ENCODE measurements around the gene IL12B.

IL12B gene

DNA sequence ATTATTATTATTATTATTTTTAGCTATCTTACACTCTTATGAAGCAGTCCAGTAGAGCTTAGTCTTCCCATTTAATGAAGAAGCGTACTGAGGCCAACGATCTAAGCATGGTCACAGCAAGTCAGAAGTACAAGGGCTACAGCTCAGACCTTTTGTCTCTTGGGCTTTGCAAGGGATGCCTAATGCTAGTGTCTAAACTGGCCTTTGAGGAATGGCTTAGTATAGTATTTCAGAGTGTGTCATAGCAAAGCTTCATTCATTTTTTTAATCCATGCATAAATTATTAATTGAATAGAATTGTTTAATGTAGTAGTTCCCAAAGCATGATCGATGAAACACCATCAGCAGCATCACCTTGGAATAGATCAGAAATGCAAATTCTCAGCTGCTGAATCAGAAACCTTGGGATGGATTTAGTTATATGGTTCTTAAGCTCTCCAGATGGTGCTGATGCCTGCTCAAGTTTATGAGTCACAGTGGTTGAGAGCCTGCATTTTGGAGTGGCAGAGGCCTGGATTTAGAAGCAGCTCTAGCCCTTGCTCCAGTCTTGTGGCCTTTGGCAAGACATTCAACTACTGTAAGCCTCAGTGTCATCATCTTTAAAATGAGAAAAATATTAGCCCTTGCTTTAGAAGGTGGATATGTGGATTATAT, 6.1 kb downstream of the IL12B start:
- TF ChIP-seq, protein P1, sequence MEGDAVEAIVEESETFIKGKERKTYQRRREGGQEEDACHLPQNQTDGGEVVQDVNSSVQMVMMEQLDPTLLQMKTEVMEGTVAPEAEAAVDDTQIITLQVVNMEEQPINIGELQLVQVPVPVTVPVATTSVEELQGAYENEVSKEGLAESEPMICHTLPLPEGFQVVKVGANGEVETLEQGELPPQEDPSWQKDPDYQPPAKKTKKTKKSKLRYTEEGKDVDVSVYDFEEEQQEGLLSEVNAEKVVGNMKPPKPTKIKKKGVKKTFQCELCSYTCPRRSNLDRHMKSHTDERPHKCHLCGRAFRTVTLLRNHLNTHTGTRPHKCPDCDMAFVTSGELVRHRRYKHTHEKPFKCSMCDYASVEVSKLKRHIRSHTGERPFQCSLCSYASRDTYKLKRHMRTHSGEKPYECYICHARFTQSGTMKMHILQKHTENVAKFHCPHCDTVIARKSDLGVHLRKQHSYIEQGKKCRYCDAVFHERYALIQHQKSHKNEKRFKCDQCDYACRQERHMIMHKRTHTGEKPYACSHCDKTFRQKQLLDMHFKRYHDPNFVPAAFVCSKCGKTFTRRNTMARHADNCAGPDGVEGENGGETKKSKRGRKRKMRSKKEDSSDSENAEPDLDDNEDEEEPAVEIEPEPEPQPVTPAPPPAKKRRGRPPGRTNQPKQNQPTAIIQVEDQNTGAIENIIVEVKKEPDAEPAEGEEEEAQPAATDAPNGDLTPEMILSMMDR (IDR thresholded peaks at IDR 0.05; ENCODE audit: insufficient read depth, low read length, poor library complexity, severe bottlenecking): no peak
- no peak for TF ChIP-seq EZH2phosphoT487 (conservative IDR thresholded peaks at IDR 0.05; ENCODE audit: low read length)
- no peaks in the 10 kb centered on the region for H3K27me3 ChIP-seq (ENCODE audit: low read length)
- H3F3A ChIP-seq (ENCODE audit: insufficient read depth): no peaks in the 10 kb centered on the region
- no peaks in the 10 kb centered on the region for H3K9me2 ChIP-seq (replicated peaks; ENCODE audit: insufficient read depth, low read length)
- no peaks in the 10 kb centered on the region for H4K20me1 ChIP-seq (ENCODE audit: low read depth, low read length)
- H3K36me3 ChIP-seq (ENCODE audit: low read length): no peaks in the 10 kb centered on the region
- H3K9ac ChIP-seq (ENCODE audit: low read length): no peak overlapping the region
- H3K4me3 ChIP-seq (ENCODE audit: insufficient read depth, low read length, poor library complexity, severe bottlenecking): no peak overlapping the region
- no peaks in the 10 kb centered on the region for H3K79me2 ChIP-seq (ENCODE audit: insufficient read depth, low read length)
- H3K27ac ChIP-seq (ENCODE audit: low read depth, low read length): no peak overlapping the region
- H3K9me3 ChIP-seq (ENCODE audit: insufficient read depth, low read length): no peaks in the 10 kb centered on the region
- H3K4me2 ChIP-seq (ENCODE audit: low read depth, low read length, poor library complexity, severe bottlenecking): no peak overlapping the region
- H2AFZ ChIP-seq (ENCODE audit: low read depth, low read length, severe bottlenecking): no peak overlapping the region

DNA sequence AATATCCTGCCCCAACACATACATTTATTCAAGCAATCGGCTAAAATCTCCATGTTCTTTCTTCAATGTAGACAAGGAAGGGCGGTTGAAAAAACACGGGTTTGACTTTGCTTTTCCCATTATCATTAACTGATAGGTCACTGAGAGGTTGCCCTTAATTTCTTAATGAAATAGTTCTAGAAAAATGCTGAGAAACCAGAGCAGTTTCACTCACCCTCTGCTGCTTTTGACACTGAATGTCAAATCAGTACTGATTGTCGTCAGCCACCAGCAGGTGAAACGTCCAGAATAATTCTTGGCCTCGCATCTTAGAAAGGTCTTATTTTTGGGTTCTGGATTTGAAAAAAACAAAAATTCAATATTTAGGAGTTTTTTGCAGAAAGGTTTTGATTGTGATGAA, 8.1 kb downstream of the IL12B start:
- H4K20me1 ChIP-seq (ENCODE audit: low read depth, low read length): no peaks in the 10 kb centered on the region
- H3K9ac ChIP-seq (ENCODE audit: low read length): no peak overlapping the region
- no peak overlapping the region for H2AFZ ChIP-seq (ENCODE audit: low read depth, low read length, severe bottlenecking)
- H3K27me3 ChIP-seq (ENCODE audit: low read length): no peaks in the 10 kb centered on the region
- no peak overlapping the region for H3K27ac ChIP-seq (ENCODE audit: low read depth, low read length)
- TF ChIP-seq, protein P1 (IDR thresholded peaks at IDR 0.05; ENCODE audit: insufficient read depth, low read length, poor library complexity, severe bottlenecking): no peak
- no peak for TF ChIP-seq EZH2phosphoT487 (conservative IDR thresholded peaks at IDR 0.05; ENCODE audit: low read length)
- H3K4me2 ChIP-seq (ENCODE audit: low read depth, low read length, poor library complexity, severe bottlenecking): no peak overlapping the region
- H3K36me3 ChIP-seq (ENCODE audit: low read length): no peaks in the 10 kb centered on the region
- H3K9me2 ChIP-seq (replicated peaks; ENCODE audit: insufficient read depth, low read length): no peaks in the 10 kb centered on the region
- no peak overlapping the region for H3K4me3 ChIP-seq (ENCODE audit: insufficient read depth, low read length, poor library complexity, severe bottlenecking)
- no peaks in the 10 kb centered on the region for H3K9me3 ChIP-seq (ENCODE audit: insufficient read depth, low read length)
- H3F3A ChIP-seq (ENCODE audit: insufficient read depth): no peaks in the 10 kb centered on the region
- no peaks in the 10 kb centered on the region for H3K79me2 ChIP-seq (ENCODE audit: insufficient read depth, low read length)

DNA sequence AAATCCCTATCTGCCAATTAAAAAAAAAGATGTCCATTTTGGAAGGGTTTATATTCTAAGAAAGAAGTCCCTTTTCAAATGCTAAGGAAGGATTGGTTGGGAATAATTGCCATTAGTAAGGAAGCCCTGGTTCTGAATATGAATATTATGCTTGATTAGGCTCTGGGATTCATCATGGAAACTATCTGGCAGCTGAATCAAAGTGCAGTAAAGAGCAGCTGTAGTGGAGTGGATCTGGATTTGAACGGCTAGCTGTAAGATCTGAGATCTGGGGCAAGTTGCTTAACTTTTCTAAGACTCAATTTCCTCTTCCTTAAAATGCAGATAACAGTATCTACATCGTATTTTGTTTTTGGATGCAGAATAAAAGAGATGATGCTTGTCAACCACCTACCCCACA, 10.5 kb downstream of the IL12B start:
- Histone ChIP-seq H4K20me1 (ENCODE audit: low read depth, low read length) (no peaks in the 10 kb centered on the region), H3K36me3 (ENCODE audit: low read length) (no peaks in the 10 kb centered on the region), H3K9me3 (ENCODE audit: insufficient read depth, low read length) (no peaks in the 10 kb centered on the region), H3K4me3 (ENCODE audit: insufficient read depth, low read length, poor library complexity, severe bottlenecking) (no peak overlapping the region), H3K79me2 (ENCODE audit: insufficient read depth, low read length) (no peaks in the 10 kb centered on the region), H3F3A (ENCODE audit: insufficient read depth) (no peaks in the 10 kb centered on the region), H3K4me2 (ENCODE audit: low read depth, low read length, poor library complexity, severe bottlenecking) (no peak overlapping the region), H3K9me2 (replicated peaks; ENCODE audit: insufficient read depth, low read length) (no peaks in the 10 kb centered on the region), H3K9ac (ENCODE audit: low read length) (no peak overlapping the region), H2AFZ (ENCODE audit: low read depth, low read length, severe bottlenecking) (no peak overlapping the region), H3K27ac (ENCODE audit: low read depth, low read length) (no peak overlapping the region), H3K27me3 (ENCODE audit: low read length) (no peaks in the 10 kb centered on the region)
- TF ChIP-seq EZH2phosphoT487 (conservative IDR thresholded peaks at IDR 0.05; ENCODE audit: low read length): no peak
- TF ChIP-seq, protein P1 (IDR thresholded peaks at IDR 0.05; ENCODE audit: insufficient read depth, low read length, poor library complexity, severe bottlenecking): no peak
